Suppressor macrophage treated with lipopolysaccharide for 4 hours (primary cell): ENCODE results near the gene DENND5A.
A peak's percentile ranks its signal among the peaks of the same experiment; 100 is the strongest.

ENCODE experiments used
- DNase-seq: peaks from one replicate; pipeline ENCODE4 v3.0.0-alpha.2; 2020

Gene DENND5A

DNA sequence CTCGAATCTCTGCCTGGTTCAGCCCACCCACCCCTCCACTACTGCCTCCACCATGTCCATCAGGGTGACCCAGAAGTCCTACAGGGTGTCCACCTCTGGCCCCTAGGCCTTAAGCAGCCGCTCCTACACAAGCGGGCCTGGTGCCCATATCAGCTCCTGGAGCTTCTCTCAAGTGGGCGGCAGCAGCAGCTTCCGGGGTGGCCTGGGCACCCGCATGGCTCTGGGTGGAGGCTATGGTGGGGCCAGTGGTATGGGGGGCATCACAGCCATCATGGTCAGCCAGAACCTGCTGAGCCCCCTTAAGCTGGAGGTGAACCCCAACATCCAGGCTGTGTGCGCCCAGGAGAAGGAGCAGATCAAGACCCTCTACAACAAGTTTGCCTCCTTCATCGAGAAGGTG is 170.7 kb downstream of the DENND5A start:
- DNase-seq: no peak

- DNase-seq: peak; percentile 19
Measured at GRCh38 chr11:9092853-9093778, 172.0 kb downstream of the DENND5A start.

- DNase-seq: no peak
Measured at GRCh38 chr11:9092072-9092471, 173.1 kb downstream of the DENND5A start.

GRCh38 chr11:9091044-9091922 is 173.9 kb downstream of the DENND5A start, which contains the start of gene SCUBE2:
Gene SCUBE2, minus strand, starts transcription at chr11:9091599. Its CDS starts 71 bp downstream, at chr11:9091528.
- DNase-seq: no peak

- DNase-seq: no peak
Measured at GRCh38 chr11:9090488-9091043, 174.6 kb downstream of the DENND5A start.

GRCh38 chr11:9089636-9090035 is 175.5 kb downstream of the DENND5A start:
- DNase-seq: no peak

GRCh38 chr11:9089061-9089460 is 176.1 kb downstream of the DENND5A start:
- no peak for DNase-seq
